GM12873 (cell line): ENCODE measurements around the gene SNCB.

ENCODE experiments used
- CTCF ChIP-seq: IDR thresholded peaks from 2 replicates; pipeline ENCODE4 v1.5.1; 2012; ENCODE audit warnings: low read depth, mild to moderate bottlenecking, moderate library complexity, low read length, control low read depth; ENCODE audit not compliant: insufficient read depth; ENCODE audit errors: missing control alignments

Gene SNCB

GRCh38 chr5:176601901-176602482 lies 28.3 kb downstream of the SNCB start:
- TF ChIP-seq CTCF = no peak

DNA sequence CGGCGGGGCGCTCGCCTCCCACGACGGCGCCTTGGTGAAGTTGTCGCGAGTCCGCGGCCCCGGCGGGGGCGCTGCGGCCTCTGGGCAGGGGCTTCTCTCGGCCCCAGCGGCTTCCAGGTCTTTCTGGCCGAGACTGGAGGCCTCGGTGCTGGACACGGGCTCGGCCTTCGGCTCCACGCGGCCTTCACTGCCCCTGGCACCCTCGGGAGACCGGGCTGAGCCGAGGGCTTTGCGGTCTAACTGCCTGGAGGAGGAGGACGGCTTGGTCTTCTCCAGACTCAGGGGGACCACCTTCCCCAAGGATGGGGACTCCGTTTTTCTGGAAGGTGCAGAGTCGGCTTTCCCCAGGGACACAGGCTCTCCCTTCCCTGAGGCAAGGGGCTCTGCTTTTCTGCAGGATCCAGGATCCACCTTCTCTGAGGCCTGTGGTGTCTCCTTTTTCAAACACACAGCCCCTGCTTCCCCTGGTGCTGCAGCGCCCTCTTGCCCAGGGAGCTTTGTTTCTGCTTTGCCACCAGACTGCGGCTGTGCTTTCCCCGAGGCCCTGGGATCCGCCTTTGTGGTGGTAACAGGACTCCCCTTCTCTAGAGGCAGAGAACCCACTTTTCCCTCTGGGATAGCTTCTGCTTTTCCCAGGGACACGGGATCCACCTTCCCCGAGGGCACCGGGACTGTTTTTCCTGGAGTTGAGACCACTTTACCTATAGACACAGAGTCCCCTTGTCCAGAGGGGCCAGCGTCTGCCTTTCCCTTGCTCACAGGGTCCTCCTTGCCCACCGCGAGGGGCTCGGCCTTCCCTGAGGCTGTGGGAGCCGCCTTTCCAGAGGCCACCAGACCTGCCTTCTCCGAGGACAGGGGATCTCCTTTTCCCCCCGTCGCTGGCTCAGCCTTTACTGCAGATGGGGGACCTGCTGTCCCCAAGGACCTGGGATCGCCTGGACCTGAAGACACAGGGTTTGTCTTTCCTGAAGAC lies 32.6 kb downstream of the SNCB start:
- TF ChIP-seq CTCF = no peak

- TF ChIP-seq CTCF = peak; percentile 31
Observed at GRCh38 chr5:176596689-176597416, 33.5 kb downstream of the SNCB start.

DNA sequence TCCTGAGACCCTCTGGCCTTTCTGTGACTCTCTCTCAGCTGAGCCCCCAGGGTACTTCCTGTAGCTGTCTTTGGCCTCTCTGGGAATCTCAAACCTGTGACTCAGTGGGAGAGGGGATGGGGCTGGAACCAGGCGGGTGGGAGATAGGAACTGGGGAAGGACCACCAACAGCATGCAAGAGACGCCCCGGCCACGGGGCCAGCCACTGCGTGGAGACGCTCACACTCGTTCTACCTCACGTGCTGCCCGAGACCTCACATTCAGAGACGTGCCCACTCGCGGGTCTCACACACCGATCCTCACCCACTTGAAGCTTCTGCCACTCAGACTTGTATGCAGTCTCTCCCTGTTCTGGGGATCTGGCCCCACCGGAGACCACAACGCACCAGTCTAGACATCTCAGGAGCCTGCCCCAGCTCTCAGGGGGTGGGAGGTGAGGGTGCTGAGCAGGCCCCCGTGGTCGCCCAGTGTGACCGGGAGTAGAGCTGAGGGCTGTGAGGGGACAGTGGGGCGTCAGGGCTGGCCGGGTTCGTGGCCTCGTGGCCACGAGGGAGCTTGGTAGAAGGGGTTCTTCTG lies 34.2 kb downstream of the SNCB start:
- TF ChIP-seq CTCF = no peak

GRCh38 chr5:176595386-176595943 lies 34.9 kb downstream of the SNCB start:
- no peak for TF ChIP-seq CTCF

- TF ChIP-seq CTCF = no peak
Observed at GRCh38 chr5:176594554-176594953, 35.8 kb downstream of the SNCB start.
